RKO (cell line): ENCODE measurements around the gene CCL3.
"Not testable (repeated sequence)": the region's sequence is repeated elsewhere in the genome, so short reads cannot be mapped to it uniquely, and the experiment has no call there.

Experiments
- DNase-seq: peaks from one replicate; pipeline ENCODE4 v3.0.0-alpha.2; 2016; ENCODE audit warnings: low spot score

The CCL3 gene

DNA sequence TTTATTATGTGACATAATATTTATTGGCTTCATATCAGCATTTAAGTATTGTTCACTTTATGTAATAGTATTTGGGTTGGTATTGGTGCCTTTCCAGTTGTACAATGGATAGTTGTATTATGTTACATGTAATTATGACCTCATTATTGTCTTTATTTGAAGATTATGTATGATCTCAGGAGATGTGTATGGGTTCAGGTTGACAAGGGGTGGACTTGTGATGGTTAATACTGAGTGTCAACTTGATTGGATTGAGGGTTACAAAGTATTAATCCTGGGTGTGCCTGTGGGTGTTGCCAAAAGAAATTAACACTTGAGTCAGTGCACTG lies 25.7 kb upstream of the CCL3 start:
- DNase-seq: not testable (repeated sequence)

DNA sequence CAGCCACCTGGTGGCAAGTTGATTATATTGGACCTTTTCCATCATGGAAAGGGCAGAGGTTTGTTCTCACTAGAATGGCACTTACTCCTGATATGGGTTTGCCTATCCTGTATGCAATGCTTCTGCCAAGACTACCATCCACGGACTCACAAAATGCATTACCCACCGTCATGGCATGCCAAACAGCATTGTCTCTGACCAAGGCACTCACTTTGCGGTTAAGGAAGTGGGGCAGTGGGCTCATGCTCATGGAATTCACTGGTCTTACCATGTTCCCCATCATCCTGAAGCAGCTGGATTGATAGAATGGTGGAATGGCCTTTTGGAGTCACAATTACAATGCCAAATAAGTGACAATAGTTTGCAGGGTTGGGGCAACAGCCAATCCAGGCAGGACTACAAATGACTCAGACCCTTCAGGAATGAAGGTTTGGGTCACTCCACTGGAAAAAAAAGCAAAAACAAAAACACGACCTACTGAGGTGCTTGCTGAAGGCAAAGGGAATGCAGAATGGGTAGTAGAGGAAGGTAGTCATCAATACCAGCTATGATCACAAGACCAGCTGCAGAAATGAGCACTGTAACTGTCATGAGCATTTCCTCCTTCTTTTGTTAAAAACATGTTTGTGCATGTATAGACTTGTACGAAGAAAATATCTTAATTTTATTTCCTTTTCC lies 25.2 kb upstream of the CCL3 start:
- DNase-seq: not testable (repeated sequence)

DNA sequence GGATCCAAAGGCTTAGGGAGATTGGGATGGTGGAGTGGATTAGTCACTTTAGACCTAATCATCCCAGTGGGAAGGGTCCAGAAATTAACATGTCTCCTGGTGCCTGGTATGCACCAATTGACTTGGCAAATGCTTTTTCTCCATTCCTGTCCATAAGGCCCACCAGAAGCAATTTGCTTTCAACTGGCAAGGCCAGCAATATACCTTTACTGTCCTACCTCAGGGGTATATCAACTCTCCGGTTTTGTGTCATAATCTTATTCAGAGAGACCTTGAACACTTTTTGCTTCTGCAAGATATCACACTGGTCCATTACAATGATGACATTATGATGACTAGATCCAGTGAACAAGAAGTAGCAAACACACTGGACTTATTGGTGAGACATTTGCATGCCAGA lies 23.2 kb upstream of the CCL3 start:
- DNase-seq: not testable (repeated sequence)

DNA sequence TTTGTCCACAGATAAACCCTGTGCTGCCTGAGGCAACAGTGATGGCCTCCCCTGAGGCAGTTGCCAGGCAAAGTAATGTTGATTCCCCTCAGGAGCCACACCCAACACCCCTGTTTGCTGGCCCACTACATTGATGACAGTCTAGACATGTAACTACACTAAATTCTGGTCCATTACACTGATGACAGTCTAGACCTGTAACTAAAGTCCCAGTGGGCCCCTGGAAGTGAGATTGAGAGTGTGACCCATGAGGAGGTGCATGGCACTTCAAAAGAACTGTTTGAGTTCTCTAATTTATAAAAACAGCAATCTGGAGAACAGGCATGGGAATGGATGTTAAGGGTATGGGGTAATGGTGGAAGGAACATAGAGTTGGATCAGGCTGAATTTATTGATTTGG lies 22.6 kb upstream of the CCL3 start:
- no peak for DNase-seq

DNA sequence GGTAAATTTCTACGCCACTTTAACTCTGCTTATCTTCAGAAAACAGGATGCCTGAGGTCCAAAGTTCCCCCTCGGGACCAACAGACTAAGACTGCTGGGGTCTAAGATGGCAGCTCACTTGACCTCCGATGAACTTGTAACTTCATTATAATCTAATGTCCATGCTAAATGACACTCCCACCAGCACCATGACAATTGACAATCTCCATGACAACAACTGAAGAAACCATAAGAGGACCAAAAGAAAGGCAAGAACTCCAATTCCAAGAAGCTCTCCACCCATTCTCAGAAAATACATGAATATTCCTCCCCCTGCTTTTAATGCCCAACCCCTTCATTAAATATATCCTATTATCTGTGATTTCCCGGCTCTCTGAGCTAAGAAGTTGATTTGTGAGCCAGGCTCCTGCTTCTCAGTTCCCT lies 21.1 kb upstream of the CCL3 start:
- no peak for DNase-seq

DNA sequence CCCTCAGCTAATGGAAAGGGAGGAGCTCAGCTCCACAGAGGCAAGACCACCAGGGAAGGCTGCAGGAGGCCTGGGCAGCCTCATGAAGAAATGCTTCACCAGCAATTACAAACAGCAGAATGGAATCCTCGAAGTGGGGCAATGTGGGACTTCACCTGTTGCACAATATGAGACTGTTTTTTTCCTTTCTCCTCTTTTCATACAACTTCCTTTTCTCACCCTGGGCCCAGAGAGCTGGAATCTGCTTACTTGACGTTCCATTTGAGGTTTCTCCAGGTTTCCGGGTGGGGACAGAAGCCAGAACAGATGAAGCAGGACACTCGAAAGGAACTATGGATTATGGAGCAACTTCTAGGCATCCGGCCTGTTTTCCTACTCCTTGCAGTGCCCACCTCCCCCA lies 18.3 kb upstream of the CCL3 start:
- DNase-seq: not testable (repeated sequence)

DNA sequence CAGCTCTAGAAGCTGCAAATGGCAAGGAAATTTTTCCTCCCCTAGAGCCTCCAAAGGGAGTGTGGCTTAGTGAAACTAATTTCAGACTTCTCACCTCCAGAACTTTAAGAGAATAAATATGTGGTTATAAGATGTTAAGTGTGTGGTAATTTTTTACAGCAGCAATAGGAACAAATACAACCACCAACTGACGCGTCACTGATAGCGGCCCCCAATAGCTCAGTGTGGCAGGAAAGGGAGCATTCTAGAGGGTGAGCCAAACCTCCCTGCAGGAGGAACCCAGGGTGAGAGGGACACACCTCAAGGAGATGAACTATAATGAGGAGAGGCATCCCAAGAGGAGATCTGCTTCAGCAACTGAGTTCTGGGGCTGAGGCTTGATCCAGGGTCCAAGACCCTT lies 17.7 kb upstream of the CCL3 start:
- DNase-seq: no peak

DNA sequence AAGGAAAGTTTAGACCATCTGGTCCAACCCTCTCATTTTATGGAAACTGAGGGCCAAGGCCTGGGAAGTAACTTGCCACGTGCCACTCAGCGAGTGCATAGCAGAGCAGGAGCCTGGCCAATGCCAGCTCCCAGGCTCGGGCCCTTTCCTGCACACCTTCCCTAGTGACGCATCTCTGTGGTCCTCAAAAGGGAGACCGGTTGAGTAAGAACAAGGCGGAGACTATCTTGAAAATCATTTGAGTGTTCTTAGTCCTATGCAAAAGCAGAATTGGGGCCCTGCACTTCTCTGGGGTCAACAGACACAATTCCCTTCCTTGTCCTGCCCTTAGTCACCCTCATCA lies 16.5 kb upstream of the CCL3 start:
- no peak for DNase-seq

DNA sequence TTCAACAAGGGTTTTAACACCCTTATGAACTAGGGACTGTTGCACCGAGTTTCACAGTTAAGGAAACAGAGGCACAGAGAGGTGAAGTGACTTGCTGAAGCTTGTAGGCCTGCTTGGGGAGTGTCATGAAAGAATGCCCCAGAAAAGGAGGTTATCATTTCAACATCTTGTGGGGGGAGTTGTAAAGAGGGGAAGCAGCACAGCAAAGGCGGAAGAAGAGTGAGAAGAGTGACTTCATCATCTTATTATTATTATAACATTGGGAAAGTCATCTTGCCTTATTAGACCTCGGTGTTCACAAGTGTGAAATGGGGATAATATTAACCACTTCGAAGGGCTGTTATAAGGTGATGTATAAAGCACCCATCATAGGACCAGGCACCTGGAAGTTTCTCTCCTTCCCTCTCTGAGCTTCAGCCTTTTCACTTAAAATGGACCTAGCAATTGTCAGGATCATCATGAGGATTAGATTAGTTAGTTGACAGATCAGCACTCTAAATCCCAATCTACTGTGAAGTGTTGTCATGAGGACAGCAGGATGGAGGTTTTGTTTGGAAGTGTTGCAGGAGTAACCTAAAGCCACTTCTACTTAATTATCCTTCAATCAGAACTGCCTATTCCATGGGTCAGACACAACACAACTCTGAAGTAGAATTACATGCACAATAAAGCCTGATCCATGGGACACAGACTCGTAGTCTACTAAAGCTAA lies 16.0 kb upstream of the CCL3 start:
- DNase-seq: no peak

DNA sequence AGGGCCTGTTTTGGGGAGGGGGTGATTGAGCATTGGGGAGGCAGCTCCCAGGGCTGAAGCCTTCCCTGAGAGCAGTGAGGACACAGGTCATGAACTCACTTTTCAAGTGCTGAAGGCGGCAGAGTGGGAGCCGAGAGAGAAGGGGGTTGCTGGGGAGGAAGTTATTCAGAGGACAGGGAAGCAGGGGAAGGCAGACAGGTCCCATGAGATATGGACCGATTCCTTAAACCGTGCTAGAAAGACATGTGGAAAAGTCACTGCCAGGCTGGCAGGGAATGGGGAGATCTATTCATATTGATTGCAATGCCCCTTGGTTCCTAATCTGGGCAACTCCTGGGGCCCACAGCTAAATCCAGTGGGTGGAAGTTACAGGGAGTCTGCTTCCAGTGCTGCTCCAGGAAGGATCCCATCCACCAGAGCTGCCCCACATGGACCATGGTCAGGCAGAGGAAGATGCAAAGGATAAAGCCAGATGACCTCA lies 14.8 kb upstream of the CCL3 start:
- no peak for DNase-seq

DNA sequence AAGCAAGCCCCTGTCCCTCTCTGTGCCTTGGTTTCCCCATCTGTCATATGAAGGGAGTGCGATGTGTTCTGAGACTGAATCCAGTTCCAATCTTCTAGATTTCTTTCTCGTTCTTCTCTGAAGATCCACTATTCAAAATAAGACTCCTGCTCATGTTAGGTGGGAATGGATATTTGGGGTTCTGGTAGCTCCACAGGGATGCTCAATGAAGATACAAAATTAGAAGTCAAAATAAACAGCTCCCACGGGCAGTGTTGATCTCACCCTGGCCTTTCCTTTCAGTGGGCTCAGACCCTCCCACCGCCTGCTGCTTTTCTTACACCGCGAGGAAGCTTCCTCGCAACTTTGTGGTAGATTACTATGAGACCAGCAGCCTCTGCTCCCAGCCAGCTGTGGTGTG lies 14.3 kb upstream of the CCL3 start:
- DNase-seq: not testable (repeated sequence)

DNA sequence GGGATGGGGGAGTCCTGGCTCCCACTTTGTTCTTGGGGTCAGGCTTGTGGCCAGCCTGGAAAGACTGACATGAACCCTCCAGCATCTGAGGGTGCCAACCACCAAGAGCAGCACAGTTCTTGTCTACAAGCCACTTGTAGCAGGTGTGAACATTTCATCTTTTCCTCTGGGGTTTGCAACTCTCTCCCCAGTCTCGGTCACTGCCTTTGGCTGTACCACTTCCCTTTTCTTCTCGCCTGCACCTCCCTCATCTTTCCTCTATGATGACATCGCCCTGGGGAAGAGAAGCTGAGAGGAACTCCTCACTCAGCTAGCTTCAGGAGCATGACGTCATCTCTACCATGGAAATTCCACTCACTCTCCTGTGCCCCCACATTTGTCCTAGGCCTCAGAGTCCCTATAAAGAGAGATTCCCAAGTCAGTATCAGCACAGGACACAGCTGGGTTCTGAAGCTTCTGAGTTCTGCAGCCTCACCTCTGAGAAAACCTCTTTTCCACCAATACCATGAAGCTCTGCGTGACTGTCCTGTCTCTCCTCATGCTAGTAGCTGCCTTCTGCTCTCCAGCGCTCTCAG lies 13.5 kb upstream of the CCL3 start, which contains the start of gene CCL4:
Gene CCL4, plus strand, starts transcription at position 427 of the 575 bp plus-strand sequence. Its CDS starts 79 bp downstream, at position 506.
- DNase-seq: not testable (repeated sequence)

DNA sequence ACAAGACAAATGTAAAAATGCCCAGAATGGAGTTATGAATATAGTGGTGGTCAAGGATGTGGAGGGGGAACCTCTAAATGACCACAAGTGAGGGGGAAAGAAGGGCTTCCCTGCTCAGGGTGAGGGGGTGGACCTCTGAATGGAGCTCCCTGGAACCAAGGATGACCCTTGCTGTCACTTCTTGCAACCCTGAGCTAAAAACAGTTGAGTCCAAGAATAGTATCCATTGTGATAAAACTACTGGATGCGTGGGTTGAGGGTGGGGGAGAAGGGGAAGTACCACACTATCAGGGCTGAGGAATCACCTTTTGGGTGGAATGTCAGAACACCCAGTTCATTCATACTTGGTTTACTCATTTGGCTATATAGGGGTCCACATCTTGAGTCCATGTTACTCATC lies 9.1 kb upstream of the CCL3 start:
- DNase-seq: not testable (repeated sequence)

DNA sequence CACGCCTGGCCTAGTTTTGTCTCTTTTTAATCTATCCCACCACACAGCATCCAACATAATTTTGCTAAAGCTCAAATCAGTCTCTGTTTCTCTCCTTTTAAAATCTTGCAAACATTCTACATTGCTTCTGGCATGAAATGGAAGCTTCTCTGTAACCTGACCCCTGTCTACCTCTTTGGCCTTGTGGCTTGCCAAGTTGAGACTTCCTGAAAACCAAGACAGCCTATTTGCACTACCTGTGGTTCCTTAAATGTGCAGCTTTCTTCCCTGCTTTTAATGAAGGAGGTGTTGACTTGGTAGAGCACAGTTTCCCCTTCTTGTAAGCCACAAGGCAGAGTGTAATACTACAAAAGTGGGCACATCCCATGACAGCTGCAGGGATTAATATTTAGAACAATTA lies 6.0 kb upstream of the CCL3 start:
- no peak for DNase-seq

DNA sequence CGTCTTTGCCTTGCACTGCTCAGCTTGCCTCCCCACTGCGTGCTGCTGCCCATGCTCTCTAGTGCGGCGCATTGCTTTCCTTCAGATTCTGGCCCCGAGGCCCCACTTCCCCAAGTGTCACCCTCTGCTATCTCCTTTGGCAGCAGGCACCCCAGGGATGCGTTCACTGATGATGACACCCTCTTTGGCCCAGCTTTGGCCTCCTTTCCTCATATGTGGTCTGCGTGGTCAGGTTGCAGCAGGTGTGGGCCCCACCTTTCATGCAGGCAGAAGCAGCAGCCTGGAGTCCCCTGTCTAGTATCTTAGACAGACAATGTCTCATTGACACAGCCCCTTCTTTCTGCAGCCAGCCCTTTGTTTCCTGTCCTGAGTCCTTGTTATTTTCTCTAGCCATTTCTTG lies 4.8 kb upstream of the CCL3 start:
- DNase-seq: no peak

DNA sequence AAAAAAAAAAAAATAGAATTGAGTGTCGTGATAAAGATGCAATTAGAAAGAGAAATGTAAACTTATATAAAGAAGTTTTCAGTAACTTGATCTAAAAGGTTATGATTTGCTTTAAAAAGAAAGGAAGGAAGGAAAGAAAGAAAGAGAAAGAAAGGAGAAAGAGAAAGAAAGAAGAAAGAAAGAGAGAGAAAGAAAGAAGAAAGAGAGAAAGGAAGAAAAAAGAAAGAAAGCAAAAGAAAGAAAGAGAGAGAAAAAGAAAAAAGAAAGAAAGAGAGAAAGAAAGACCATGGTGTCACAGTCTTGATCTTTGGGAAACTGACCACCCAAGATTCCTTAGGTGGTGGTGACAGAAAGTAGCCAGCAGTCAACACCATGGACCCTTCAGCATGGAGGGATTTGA lies 4.3 kb upstream of the CCL3 start:
- no peak for DNase-seq

DNA sequence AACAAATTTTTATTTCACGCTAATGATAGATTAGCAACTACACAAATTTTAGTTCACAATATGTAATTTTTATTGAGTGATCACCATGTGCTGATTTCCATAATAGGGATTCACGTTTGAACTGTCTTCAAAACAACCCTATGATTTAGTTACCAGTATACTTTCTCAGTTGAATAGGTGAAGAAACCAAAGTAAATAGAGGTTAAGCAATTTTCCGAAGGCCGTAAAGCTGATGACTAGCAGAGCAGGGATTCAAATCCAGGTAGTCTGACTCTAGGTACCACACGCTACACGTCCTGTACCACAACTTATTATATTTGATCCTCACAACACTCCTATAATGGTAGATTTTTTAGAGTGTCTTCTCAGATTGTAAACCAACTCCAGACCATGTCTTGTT lies 2.8 kb upstream of the CCL3 start:
- not testable (repeated sequence) for DNase-seq

DNA sequence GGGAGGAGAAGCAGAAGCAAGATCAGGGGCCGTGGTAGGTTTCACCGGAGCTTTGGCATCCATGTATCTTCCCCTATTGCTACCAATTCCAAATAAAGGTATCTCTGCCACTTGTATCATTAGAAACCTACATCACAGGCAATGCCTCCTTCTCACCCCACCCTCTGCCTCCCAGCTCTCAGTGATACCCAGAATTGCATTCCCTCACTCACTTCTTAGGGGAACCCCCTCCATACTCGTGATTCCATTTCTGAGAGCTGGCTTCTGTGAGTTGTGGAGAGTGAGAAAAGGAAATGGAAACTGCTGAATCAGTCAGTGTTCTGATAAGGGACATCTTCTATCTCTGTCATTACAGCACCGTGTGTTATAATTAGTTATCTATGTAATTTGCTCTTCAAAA lies 2.3 kb upstream of the CCL3 start:
- DNase-seq: no peak

DNA sequence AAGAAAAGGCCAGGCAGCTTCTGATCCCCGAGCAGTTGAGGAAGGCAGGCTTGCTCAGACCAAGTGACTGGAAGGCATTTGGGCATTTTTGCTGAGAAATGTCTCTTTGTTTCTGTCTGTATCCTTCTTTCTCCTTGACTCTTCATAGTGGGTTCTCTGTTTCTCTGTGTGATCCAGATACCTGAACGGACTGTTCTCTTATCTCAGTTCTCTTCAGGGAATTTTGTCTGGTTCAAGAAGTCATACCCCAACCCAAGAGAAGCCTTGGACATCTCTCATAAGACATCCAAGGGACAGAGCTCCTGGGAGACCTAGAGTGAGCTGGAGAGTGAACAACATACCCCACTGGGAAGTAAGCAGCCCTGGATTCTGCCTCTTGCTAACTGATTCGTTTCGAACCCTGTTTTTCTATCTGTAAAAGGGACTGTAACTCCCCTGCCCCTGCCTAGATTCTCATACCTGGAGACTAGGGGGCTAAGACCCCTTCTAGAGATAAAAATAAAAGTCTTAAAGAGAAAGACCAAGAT lies 541 bp downstream of the CCL3 start:
- no peak for DNase-seq

DNA sequence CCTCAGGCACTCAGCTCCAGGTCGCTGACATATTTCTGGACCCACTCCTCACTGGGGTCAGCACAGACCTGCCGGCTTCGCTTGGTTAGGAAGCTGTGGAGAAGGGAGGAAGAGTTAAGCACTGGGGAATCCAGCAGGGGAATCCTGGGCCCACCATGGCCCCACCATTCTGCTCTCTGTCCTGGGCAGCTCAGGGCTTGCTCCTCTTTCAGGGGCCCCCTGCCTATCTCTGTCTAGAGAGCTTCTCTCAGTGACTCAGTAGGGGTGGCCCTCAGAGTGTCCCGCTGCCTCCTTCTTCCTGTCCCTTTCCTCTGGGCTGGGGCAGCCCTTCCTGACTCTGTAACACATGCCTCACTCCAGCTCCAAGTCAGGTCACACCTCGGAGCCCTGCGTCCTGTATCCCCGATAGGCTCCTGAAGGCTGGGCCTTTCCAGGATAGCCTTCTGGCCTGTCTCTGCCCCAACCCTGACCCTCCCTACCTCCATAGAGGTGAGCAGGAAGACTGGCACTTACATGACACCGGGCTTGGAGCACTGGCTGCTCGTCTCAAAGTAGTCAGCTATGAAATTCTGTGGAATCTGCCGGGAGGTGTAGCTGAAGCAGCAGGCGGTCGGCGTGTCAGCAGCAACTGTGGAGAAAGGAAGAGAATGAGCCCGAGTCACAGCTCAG lies 1.1 kb downstream of the CCL3 start:
- DNase-seq: no peak

DNA sequence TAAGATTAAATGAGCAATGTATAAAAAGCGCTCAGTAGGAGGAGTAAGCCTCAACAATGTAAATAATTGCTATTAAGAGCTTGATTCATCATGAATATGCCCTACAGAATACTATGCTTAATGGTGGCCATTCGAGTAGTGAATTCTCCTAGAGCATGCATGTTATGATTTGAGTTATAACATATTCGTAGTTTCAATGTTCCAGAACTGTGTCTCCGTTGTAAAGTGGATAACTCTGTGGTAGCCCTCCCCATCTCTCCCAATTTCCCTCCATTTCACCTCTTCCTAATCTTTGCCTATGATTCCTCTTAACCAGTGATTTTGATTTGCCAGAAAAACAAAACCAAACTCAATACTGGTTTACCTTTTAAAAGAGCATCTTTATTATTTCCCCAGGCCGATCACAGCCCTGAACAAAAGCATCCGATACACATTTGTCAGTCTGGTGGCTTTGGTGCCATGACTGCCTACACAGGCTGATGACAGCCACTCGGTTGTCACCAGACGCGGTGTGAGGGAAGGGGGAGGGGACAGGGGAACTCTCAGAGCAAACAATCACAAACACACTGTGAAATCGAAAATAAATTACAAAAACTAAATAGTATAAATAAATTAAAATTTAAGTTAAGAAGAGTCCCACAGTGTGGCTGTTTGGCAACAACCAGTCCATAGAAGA lies 1.9 kb downstream of the CCL3 start:
- DNase-seq: not testable (repeated sequence)

DNA sequence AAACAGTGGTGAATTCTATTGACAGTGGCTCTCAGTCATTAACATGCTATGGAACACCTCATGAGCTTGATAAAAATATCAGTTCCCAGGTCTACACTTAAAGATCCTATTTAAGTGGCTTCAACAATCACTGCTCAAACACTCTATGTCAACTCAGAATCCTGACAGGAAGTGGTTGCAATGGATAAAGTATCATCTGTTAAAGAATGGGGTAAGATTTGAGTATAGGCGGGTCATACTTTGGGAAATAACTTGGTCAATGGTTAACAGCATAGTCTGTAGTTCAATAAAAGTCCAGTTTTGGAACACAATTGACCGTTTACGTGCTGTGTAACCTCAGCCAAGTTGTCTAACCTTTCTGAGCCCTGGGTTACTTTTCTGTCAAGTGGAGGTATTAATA lies 2.5 kb downstream of the CCL3 start:
- not testable (repeated sequence) for DNase-seq
